Lower lobe of right lung (tissue), 2 donors: Measurements from ENCODE around the gene SLIT3. TPM values are rescaled to one million over a fixed set of nuclear protein-coding genes. Genes with fewer than 3 reads are reported as not detected.
A peak's percentile ranks its signal among the peaks of the same experiment; 100 is the strongest.

ENCODE experiments used
- ATAC-seq, 2 donors: fragments of 200-7000 bp; cut with Tn5 transposase; one replicate each; pipeline ENCODE4 v1.9.1; 2020 to 2022; ENCODE audit warnings: mild to moderate bottlenecking in 2 of 2, moderate library complexity in 2 of 2
- DNase-seq: peaks from one replicate; pipeline ENCODE4 v3.0.0-alpha.2; 2020
- H3K27ac ChIP-seq: fragments of 200-600 bp; one replicate; pipeline ENCODE4 v1.8.0; 2022
- H3K27me3 ChIP-seq: fragments of 200-600 bp; one replicate; pipeline ENCODE4 v1.8.0; 2022; ENCODE audit warnings: low read depth
- H3K36me3 ChIP-seq: fragments of 200-600 bp; one replicate; pipeline ENCODE4 v1.8.0; 2022; ENCODE audit warnings: mild to moderate bottlenecking
- H3K4me1 ChIP-seq: fragments of 200-600 bp; one replicate; pipeline ENCODE4 v1.8.0; 2022
- H3K4me3 ChIP-seq: fragments of 200-600 bp; one replicate; pipeline ENCODE4 v1.8.0; 2022; ENCODE audit warnings: mild to moderate bottlenecking
- H3K9me3 ChIP-seq: fragments of 200-600 bp; one replicate; pipeline ENCODE4 v1.8.0; 2022
- CTCF ChIP-seq: fragments of 200-600 bp; IDR thresholded peaks from one replicate; pipeline ENCODE4 v1.8.0; 2022; ENCODE audit warnings: antibody characterized with exemption, mild to moderate bottlenecking
- intact Hi-C: fragments of 100-400 bp; cut with DNase I; formaldehyde crosslinking; loops from one replicate; pipeline ENCODE4 v1.11.0; 2022
- total RNA-seq: library from RNA; stranded (reverse); fragmentation: NEBNext Ultra II Directional; extraction: Animal tissue kit (Norgen Biotek cat#: 25700); gene quantifications from one replicate; pipeline ENCODE4 v1.2.1, GENCODE V29; 2021
- donor health status: DM: no; HTN: yes; CAD: no; lungs with severe emphysema.

SLIT3 gene
- total RNA-seq, 1 donor from 2014 or later: 48.6 TPM

GRCh38 chr5:168916852-168917251 lies 384.1 kb downstream of the SLIT3 start:
- H3K27ac ChIP-seq: no peak overlapping the region
- intact Hi-C loops: no loop called here
- DNase-seq: no peak
- no peak for TF ChIP-seq CTCF
- H3K4me1 ChIP-seq: peaks cover 5% of the 10 kb centered on the region
- no peak overlapping the region for H3K4me3 ChIP-seq
- H3K36me3 ChIP-seq: no peaks in the 10 kb centered on the region
- ATAC-seq: peak in 1 of 2 donors; percentile 39
- H3K9me3 ChIP-seq: no peaks in the 10 kb centered on the region
- H3K27me3 ChIP-seq: peaks cover 8% of the 10 kb centered on the region

- peaks cover 5% of the 10 kb centered on the region for H3K4me1 ChIP-seq
- TF ChIP-seq CTCF: no peak
- no peaks in the 10 kb centered on the region for H3K9me3 ChIP-seq
- DNase-seq (no peak), ATAC-seq (peak; percentile 70 to 71)
- H3K27me3 ChIP-seq: peaks cover 8% of the 10 kb centered on the region
- no peak overlapping the region for H3K27ac ChIP-seq
- H3K4me3 ChIP-seq: no peak overlapping the region
- intact Hi-C loops: no loop called here
- no peaks in the 10 kb centered on the region for H3K36me3 ChIP-seq
These were observed 384.7 kb downstream of the SLIT3 start for GRCh38 chr5:168916266-168916665.

- ATAC-seq: no peak
- intact Hi-C loops: no loop called here
- H3K4me1 ChIP-seq: no peaks in the 10 kb centered on the region
- no peaks in the 10 kb centered on the region for H3K27me3 ChIP-seq
- no peak for DNase-seq
- TF ChIP-seq CTCF: no peak
- no peak overlapping the region for H3K4me3 ChIP-seq
- H3K27ac ChIP-seq: no peak overlapping the region
- H3K36me3 ChIP-seq: no peaks in the 10 kb centered on the region
- H3K9me3 ChIP-seq: no peaks in the 10 kb centered on the region
These were observed 386.4 kb downstream of the SLIT3 start for GRCh38 chr5:168914491-168914890.

- Histone ChIP-seq H3K4me3 (no peak overlapping the region), H3K4me1 (no peaks in the 10 kb centered on the region), H3K27ac (no peak overlapping the region), H3K27me3 (no peaks in the 10 kb centered on the region), H3K36me3 (no peaks in the 10 kb centered on the region), H3K9me3 (no peaks in the 10 kb centered on the region)
- DNase-seq (no peak), ATAC-seq (no peak)
- TF ChIP-seq CTCF: no peak
- intact Hi-C loops: no loop called here
These were observed 390.1 kb downstream of the SLIT3 start for GRCh38 chr5:168910874-168911273.

- no peaks in the 10 kb centered on the region for H3K27me3 ChIP-seq
- intact Hi-C loops: no loop called here
- no peak for DNase-seq
- H3K4me1 ChIP-seq: no peaks in the 10 kb centered on the region
- no peaks in the 10 kb centered on the region for H3K36me3 ChIP-seq
- H3K9me3 ChIP-seq: no peaks in the 10 kb centered on the region
- no peak for TF ChIP-seq CTCF
- H3K27ac ChIP-seq: no peak overlapping the region
- H3K4me3 ChIP-seq: no peak overlapping the region
- no peak for ATAC-seq
These were observed 392.7 kb downstream of the SLIT3 start for GRCh38 chr5:168908207-168908606.

GRCh38 chr5:168903061-168903460 lies 397.9 kb downstream of the SLIT3 start:
- H3K4me1 ChIP-seq: no peaks in the 10 kb centered on the region
- no peak for TF ChIP-seq CTCF
- no peaks in the 10 kb centered on the region for H3K36me3 ChIP-seq
- intact Hi-C loops: no loop called here
- H3K9me3 ChIP-seq: no peaks in the 10 kb centered on the region
- DNase-seq: no peak
- H3K27ac ChIP-seq: no peak overlapping the region
- no peak overlapping the region for H3K4me3 ChIP-seq
- ATAC-seq: no peak
- H3K27me3 ChIP-seq: no peaks in the 10 kb centered on the region
